OCI-LY1 (cell line): ENCODE measurements around the gene SURF2.

ENCODE experiments used
- CTCF ChIP-seq: fragments of 200-600 bp; sonication (generic), shearing (Covaris generic); IDR thresholded peaks from 2 replicates; pipeline ENCODE4 v1.5.1; 2017; ENCODE audit warnings: mild to moderate bottlenecking, antibody characterized with exemption, low read length, moderate library complexity, mixed read lengths
- EZH2 ChIP-seq: fragments of 200-600 bp; sonication (generic), shearing (Covaris generic); IDR thresholded peaks from 2 replicates; pipeline ENCODE4 v1.8.0; 2017; ENCODE audit warnings: borderline replicate concordance, mixed run types, mild to moderate bottlenecking, antibody characterized with exemption, low read length, moderate library complexity, mixed read lengths

GRCh38 chr9:133369933-133370332 lies 13.6 kb downstream of the SURF2 start:
- no peak for TF ChIP-seq CTCF
- TF ChIP-seq EZH2: no peak
